HepG2 (cell line): ENCODE measurements around the gene MBTPS1. TPM values are rescaled to one million over a fixed set of nuclear protein-coding genes. Genes with fewer than 3 reads are reported as not detected.

Experiments
- CHD2 ChIP-seq: IDR thresholded peaks from 2 replicates; pipeline ENCODE4 v1.6.1; 2011; ENCODE audit warnings: low read depth, low read length, improper control_type of control experiment
- CTCF ChIP-seq: sonication (generic); formaldehyde crosslinking; IDR thresholded peaks from 2 replicates; pipeline ENCODE4 v1.5.0; 2020; ENCODE audit warnings: mild to moderate bottlenecking, missing genetic modification reagents, moderate library complexity
- ESRRA ChIP-seq: sonication (generic); formaldehyde crosslinking; IDR thresholded peaks from 2 replicates; pipeline ENCODE4 v1.5.1; 2020; ENCODE audit warnings: mild to moderate bottlenecking, low read depth, missing genetic modification reagents
- HMG20A ChIP-seq: IDR thresholded peaks from 2 replicates; pipeline ENCODE4 v1.6.1; 2016; ENCODE audit warnings: borderline replicate concordance
- IKZF5 ChIP-seq: IDR thresholded peaks from 2 replicates; pipeline ENCODE4 v1.6.1; 2018; ENCODE audit warnings: missing genetic modification reagents, mild to moderate bottlenecking, missing compliant biosample characterization
- ISL2 ChIP-seq: sonication (generic); formaldehyde crosslinking; IDR thresholded peaks from 2 replicates; pipeline ENCODE4 v1.5.0; 2020; ENCODE audit warnings: missing genetic modification reagents
- MED1 ChIP-seq: sonication (generic); formaldehyde crosslinking; IDR thresholded peaks from 2 replicates; pipeline ENCODE4 v1.4.0; 2020; ENCODE audit warnings: missing genetic modification reagents
- MXD1 ChIP-seq: sonication (generic); formaldehyde crosslinking; IDR thresholded peaks from 2 replicates; pipeline ENCODE4 v1.4.0; 2020; ENCODE audit warnings: mild to moderate bottlenecking, missing genetic modification reagents
- NR2C2 ChIP-seq: sonication (generic); formaldehyde crosslinking; IDR thresholded peaks from 2 replicates; pipeline ENCODE4 v1.4.0; 2020; ENCODE audit warnings: missing genetic modification reagents, mild to moderate bottlenecking, moderate library complexity, borderline replicate concordance
- RBM22 ChIP-seq: fragments of 200-400 bp; formaldehyde crosslinking; optimal IDR thresholded peaks from 2 replicates; pipeline ENCODE3; 2017; ENCODE audit warnings: mild to moderate bottlenecking, low read length, moderate library complexity
- SALL1 ChIP-seq: sonication (generic); formaldehyde crosslinking; IDR thresholded peaks from 2 replicates; pipeline ENCODE4 v1.8.0; 2022; ENCODE audit warnings: mild to moderate bottlenecking, missing genetic modification reagents
- SAP130 ChIP-seq: IDR thresholded peaks from 2 replicates; pipeline ENCODE4 v1.6.1; 2016; ENCODE audit warnings: low read depth
- SMAD3 ChIP-seq: sonication (generic); formaldehyde crosslinking; IDR thresholded peaks from 2 replicates; pipeline ENCODE4 v1.4.0; 2020; ENCODE audit warnings: missing genetic modification reagents
- SP5 ChIP-seq: IDR thresholded peaks from 2 replicates; pipeline ENCODE4 v1.6.1; 2016; ENCODE audit warnings: low read depth, borderline replicate concordance
- TRAFD1 ChIP-seq: sonication (generic); formaldehyde crosslinking; IDR thresholded peaks from 2 replicates; pipeline ENCODE4 v1.5.1; 2020; ENCODE audit warnings: missing genetic modification reagents, mild to moderate bottlenecking, borderline replicate concordance
- ZBTB14 ChIP-seq: sonication (generic); formaldehyde crosslinking; IDR thresholded peaks from 2 replicates; pipeline ENCODE4 v1.4.0; 2020; ENCODE audit warnings: missing genetic modification reagents
- ZNF609 ChIP-seq: sonication (generic); formaldehyde crosslinking; IDR thresholded peaks from 2 replicates; pipeline ENCODE4 v1.4.0; 2020; ENCODE audit warnings: mild to moderate bottlenecking, missing genetic modification reagents, borderline replicate concordance
- polyA plus RNA-seq, 8 experiments: library from polyadenylated mRNA; depleted of rRNA in 3 of 8; stranded (reverse) in 7 of 8; unstranded in 1 of 8; fragments of >200 nt; fragmentation: Illumina TruSeq in 4 of 8; extraction: Trizol in 4 of 8; gene quantifications; 2 replicates each; pipeline versions ENCODE4 v1.2.1 to v1.2.3, GENCODE V29; 2011 to 2016; ENCODE audit warnings: low read depth in 4 of 8, missing spikeins in 1 of 8, mixed read lengths in 1 of 8; ENCODE audit not compliant: insufficient read depth in 1 of 8
- total RNA-seq, 5 experiments: library from RNA; depleted of rRNA; stranded (reverse); fragments of >200 nt; fragmentation: Illumina TruSeq; extraction: Trizol; gene quantifications; 2 replicates each; pipeline ENCODE4 v1.2.3, GENCODE V29; 2016; ENCODE audit warnings: low read depth in 1 of 5

The MBTPS1 gene
- total and polyA plus RNA-seq, 2 of the 13 experiments (the other 11 are each of a cell fraction or from before 2014, with no cell fraction given): 56.7 to 91.3 TPM

- TF ChIP-seq IKZF5 (0 out of 2 replicates have a peak, but pooled peaks have one; percentile 21), ISL2 (CRISPR knock-in tag) (no peak), ESRRA (no peak), ZNF609 (no peak), SMAD3 (no peak), TRAFD1 (CRISPR knock-in tag) (no peak), SALL1 (CRISPR knock-in tag) (peak; percentile 39; the same call in 1 of the 2 replicates), ZBTB14 (CRISPR knock-in tag) (no peak), MXD1 (CRISPR knock-in tag) (0 out of 2 replicates have a peak, but pooled peaks have one; percentile 19), MED1 (CRISPR knock-in tag) (no peak), NR2C2 (CRISPR knock-in tag) (no peak), HMG20A (CRISPR knock-in tag) (no peak), SP5 (CRISPR knock-in tag) (peak; percentile 63; the same call in 1 of the 2 replicates), SAP130 (CRISPR knock-in tag) (peak; percentile 41; the same call in 1 of the 2 replicates), RBM22 (no peak), CTCF (CRISPR knock-in tag) (peak; percentile 73), CHD2 (no peak)
Measured at GRCh38 chr16:84048270-84048669, 68.5 kb downstream of the MBTPS1 start (continued).
